ENCODE measurements around the gene PLA2R1. TPM values are rescaled to one million over a fixed set of nuclear protein-coding genes. Genes with fewer than 3 reads are reported as not detected.
"Not testable (repeated sequence)": the region's sequence is repeated elsewhere in the genome, so short reads cannot be mapped to it uniquely, and the experiment has no call there.

Gene PLA2R1
- total RNA-seq, 1 donor from 2014 or later, result not detected

GRCh38 chr2:160038662-160039061, 23.8 kb downstream of the PLA2R1 start:
- intact Hi-C loops (cut with micrococcal nuclease); H3K36me3 Mint-ChIP-seq (ENCODE audit: low read depth); DNase-seq (ENCODE audit: low spot score); H3K4me1 Mint-ChIP-seq (ENCODE audit: low read depth); H3K9me3 Mint-ChIP-seq; H3K4me3 Mint-ChIP-seq; H3K27ac Mint-ChIP-seq: not testable (repeated sequence)
- H3K27me3 Mint-ChIP-seq (ENCODE audit: insufficient read depth), result peaks cover 12% of the 10 kb centered on the region

GRCh38 chr2:160036736-160037135, 25.7 kb downstream of the PLA2R1 start:
- Mint-ChIP-seq H3K27ac (no peak overlapping the region), H3K4me1 (ENCODE audit: low read depth) (peaks cover under 1% of the 10 kb centered on the region), H3K36me3 (ENCODE audit: low read depth) (no peaks in the 10 kb centered on the region), H3K27me3 (ENCODE audit: insufficient read depth) (peaks cover 18% of the 10 kb centered on the region), H3K4me3 (no peak overlapping the region), H3K9me3 (no peaks in the 10 kb centered on the region)
- no peak for DNase-seq (ENCODE audit: low spot score)
- intact Hi-C loops (cut with micrococcal nuclease), result no loop called here

- Mint-ChIP-seq H3K4me3 (no peak overlapping the region), H3K27me3 (ENCODE audit: insufficient read depth) (peaks cover 11% of the 10 kb centered on the region)
- intact Hi-C loops (cut with micrococcal nuclease), result no loop called here
These were observed 27.3 kb downstream of the PLA2R1 start for GRCh38 chr2:160035125-160035524.

GRCh38 chr2:160034396-160034795, 28.0 kb downstream of the PLA2R1 start:
- intact Hi-C loops (cut with micrococcal nuclease), result no loop called here
- Mint-ChIP-seq H3K27ac (no peak overlapping the region), H3K27me3 (ENCODE audit: insufficient read depth) (peaks cover 9% of the 10 kb centered on the region), H3K4me1 (ENCODE audit: low read depth) (no peaks in the 10 kb centered on the region), H3K9me3 (no peaks in the 10 kb centered on the region), H3K4me3 (no peak overlapping the region), H3K36me3 (ENCODE audit: low read depth) (no peaks in the 10 kb centered on the region)
- DNase-seq (ENCODE audit: low spot score), result no peak

More at GRCh38 chr2:160035125-160035524, 27.3 kb downstream of the PLA2R1 start:
- no peaks in the 10 kb centered on the region for H3K36me3 Mint-ChIP-seq (ENCODE audit: low read depth)
- H3K9me3 Mint-ChIP-seq, result no peaks in the 10 kb centered on the region
- H3K27ac Mint-ChIP-seq, result no peak overlapping the region
- DNase-seq (ENCODE audit: low spot score), result no peak
- no peaks in the 10 kb centered on the region for H3K4me1 Mint-ChIP-seq (ENCODE audit: low read depth)

GRCh38 chr2:160033732-160034392, 28.6 kb downstream of the PLA2R1 start:
- intact Hi-C loops (cut with micrococcal nuclease), result no loop called here
- DNase-seq (ENCODE audit: low spot score), result no peak
- H3K27ac Mint-ChIP-seq, result no peak overlapping the region
- no peaks in the 10 kb centered on the region for H3K36me3 Mint-ChIP-seq (ENCODE audit: low read depth)
- no peak overlapping the region for H3K4me3 Mint-ChIP-seq
- H3K27me3 Mint-ChIP-seq (ENCODE audit: insufficient read depth), result peaks cover 9% of the 10 kb centered on the region
- no peaks in the 10 kb centered on the region for H3K9me3 Mint-ChIP-seq
- no peaks in the 10 kb centered on the region for H3K4me1 Mint-ChIP-seq (ENCODE audit: low read depth)

- Mint-ChIP-seq H3K4me1 (ENCODE audit: low read depth) (no peaks in the 10 kb centered on the region), H3K27me3 (ENCODE audit: insufficient read depth) (peaks cover 11% of the 10 kb centered on the region), H3K27ac (no peak overlapping the region), H3K9me3 (no peaks in the 10 kb centered on the region), H3K4me3 (no peak overlapping the region), H3K36me3 (ENCODE audit: low read depth) (no peaks in the 10 kb centered on the region)
- intact Hi-C loops (cut with micrococcal nuclease), result no loop called here
- DNase-seq (ENCODE audit: low spot score), result no peak
These were observed 33.2 kb downstream of the PLA2R1 start for GRCh38 chr2:160029270-160029628.

GRCh38 chr2:160028431-160029269, 33.8 kb downstream of the PLA2R1 start:
- intact Hi-C loops (cut with micrococcal nuclease), result no loop called here
- Mint-ChIP-seq H3K9me3 (no peaks in the 10 kb centered on the region), H3K36me3 (ENCODE audit: low read depth) (no peaks in the 10 kb centered on the region), H3K4me3 (no peak overlapping the region), H3K27ac (no peak overlapping the region), H3K27me3 (ENCODE audit: insufficient read depth) (peaks cover 11% of the 10 kb centered on the region), H3K4me1 (ENCODE audit: low read depth) (no peaks in the 10 kb centered on the region)
- DNase-seq (ENCODE audit: low spot score), result no peak

- H3K36me3 Mint-ChIP-seq (ENCODE audit: low read depth), result no peaks in the 10 kb centered on the region
- intact Hi-C loops (cut with micrococcal nuclease), result loop anchor here (5.0 kb wide), 1 partner anchor 1120 kb away; no protein-coding TSS in a partner anchor
- peaks cover 5% of the 10 kb centered on the region for H3K9me3 Mint-ChIP-seq
- H3K27me3 Mint-ChIP-seq (ENCODE audit: insufficient read depth), result peaks cover 4% of the 10 kb centered on the region
- H3K27ac Mint-ChIP-seq, result no peak overlapping the region
- H3K4me1 Mint-ChIP-seq (ENCODE audit: low read depth), result no peaks in the 10 kb centered on the region
- no peak overlapping the region for H3K4me3 Mint-ChIP-seq
- DNase-seq (ENCODE audit: low spot score), result no peak
These were observed 40.3 kb downstream of the PLA2R1 start for GRCh38 chr2:160022162-160022561.

GRCh38 chr2:160019374-160020090, 42.9 kb downstream of the PLA2R1 start:
- Mint-ChIP-seq H3K9me3 (peaks cover 5% of the 10 kb centered on the region), H3K4me1 (ENCODE audit: low read depth) (no peaks in the 10 kb centered on the region), H3K27me3 (ENCODE audit: insufficient read depth) (peaks cover 14% of the 10 kb centered on the region), H3K4me3 (no peak overlapping the region), H3K36me3 (ENCODE audit: low read depth) (no peaks in the 10 kb centered on the region), H3K27ac (no peak overlapping the region)
- intact Hi-C loops (cut with micrococcal nuclease), result loop anchor here (5.0 kb wide), 1 partner anchor 1117 kb away; no protein-coding TSS in a partner anchor
- DNase-seq (ENCODE audit: low spot score), result no peak

GRCh38 chr2:160015746-160016145, 46.7 kb downstream of the PLA2R1 start:
- peaks cover 20% of the 10 kb centered on the region for H3K27me3 Mint-ChIP-seq (ENCODE audit: insufficient read depth)
- H3K4me3 Mint-ChIP-seq, result no peak overlapping the region
- no peaks in the 10 kb centered on the region for H3K9me3 Mint-ChIP-seq
- H3K36me3 Mint-ChIP-seq (ENCODE audit: low read depth), result no peaks in the 10 kb centered on the region
- intact Hi-C loops (cut with micrococcal nuclease), result no loop called here
- H3K4me1 Mint-ChIP-seq (ENCODE audit: low read depth), result no peaks in the 10 kb centered on the region
- no peak overlapping the region for H3K27ac Mint-ChIP-seq
- no peak for DNase-seq (ENCODE audit: low spot score)

GRCh38 chr2:160014227-160014626, 48.2 kb downstream of the PLA2R1 start:
- H3K27ac Mint-ChIP-seq, result no peak overlapping the region
- intact Hi-C loops (cut with micrococcal nuclease), result no loop called here
- H3K27me3 Mint-ChIP-seq (ENCODE audit: insufficient read depth), result peaks cover 28% of the 10 kb centered on the region
- no peaks in the 10 kb centered on the region for H3K9me3 Mint-ChIP-seq
- no peaks in the 10 kb centered on the region for H3K36me3 Mint-ChIP-seq (ENCODE audit: low read depth)
- no peak for DNase-seq (ENCODE audit: low spot score)
- no peak overlapping the region for H3K4me3 Mint-ChIP-seq
- H3K4me1 Mint-ChIP-seq (ENCODE audit: low read depth), result no peaks in the 10 kb centered on the region

- intact Hi-C loops (cut with micrococcal nuclease), result no loop called here
- H3K27me3 Mint-ChIP-seq (ENCODE audit: insufficient read depth), result peaks cover 23% of the 10 kb centered on the region
- H3K4me1 Mint-ChIP-seq (ENCODE audit: low read depth), result no peaks in the 10 kb centered on the region
- DNase-seq (ENCODE audit: low spot score), result no peak
- H3K36me3 Mint-ChIP-seq (ENCODE audit: low read depth), result no peaks in the 10 kb centered on the region
- H3K4me3 Mint-ChIP-seq, result no peak overlapping the region
- no peak overlapping the region for H3K27ac Mint-ChIP-seq
- no peaks in the 10 kb centered on the region for H3K9me3 Mint-ChIP-seq
These were observed 51.9 kb downstream of the PLA2R1 start for GRCh38 chr2:160010361-160011145.

All from activated T-helper 1 cell treated with anti-CD3 and anti-CD28 coated beads, Interleukin-12 subunit alpha, Interleukin-12 subunit beta, Interleukin-2, Interleukin-4 antibody, amounts not matched to agents 30 ng/mL and 10 ng/mL and 1 ng/mL, durations not matched to agents 14 hours and 24 hours and 36 hours (primary cell).